WTC11 (cell line): ENCODE measurements around the gene ARFIP1. TPM values are rescaled to one million over a fixed set of nuclear protein-coding genes. Genes with fewer than 3 reads are reported as not detected.

Source experiments
- ATAC-seq: fragments of 200-7000 bp; cut with Tn5 transposase; 2 replicates; pipeline ENCODE4 v1.10.0; 2021; ENCODE audit warnings: mild to moderate bottlenecking, moderate library complexity
- CTCF ChIA-PET: fragments of 300-600 bp; sonication (Branson Sonifier 250); formaldehyde crosslinking; loops from one replicate; lab custom pipeline; 2021; ENCODE audit warnings: antibody characterized with exemption; lab: Charles Lee
- POLR2A ChIA-PET: fragments of 350-600 bp; sonication (Branson Sonifier 250); formaldehyde crosslinking; loops from one replicate; lab custom pipeline; 2021; ENCODE audit warnings: antibody characterized with exemption; lab: Charles Lee
- DNase-seq: peaks from one replicate; pipeline ENCODE4 v3.0.0; 2021; ENCODE audit warnings: low spot score
- H3K27ac Mint-ChIP-seq: 2 replicates; pipeline ENCODE4 v1.8.0; 2021; ENCODE audit warnings: mixed read lengths
- H3K27me3 Mint-ChIP-seq: 2 replicates; pipeline ENCODE4 v1.8.0; 2021; ENCODE audit warnings: low read depth, mild to moderate bottlenecking, moderate library complexity, mixed read lengths
- H3K36me3 Mint-ChIP-seq: 2 replicates; pipeline ENCODE4 v1.8.0; 2021; ENCODE audit warnings: mixed read lengths
- H3K4me1 Mint-ChIP-seq: 2 replicates; pipeline ENCODE4 v1.8.0; 2022; ENCODE audit warnings: mixed read lengths
- H3K4me3 Mint-ChIP-seq: 2 replicates; pipeline ENCODE4 v1.8.0; 2021; ENCODE audit warnings: mild to moderate bottlenecking, moderate library complexity, mixed read lengths
- H3K9me3 Mint-ChIP-seq: 2 replicates; pipeline ENCODE4 v1.8.0; 2021; ENCODE audit warnings: mixed read lengths
- AFF4 ChIP-seq: sonication (generic); formaldehyde crosslinking; IDR thresholded peaks from 2 replicates; pipeline ENCODE4 v1.8.1; 2023; ENCODE audit warnings: mild to moderate bottlenecking, missing genetic modification reagents, borderline replicate concordance
- ATF1 ChIP-seq: sonication (generic); formaldehyde crosslinking; IDR thresholded peaks from 2 replicates; pipeline ENCODE4 v1.8.1; 2023; ENCODE audit warnings: mild to moderate bottlenecking, moderate library complexity, missing genetic modification reagents
- ATF6 ChIP-seq: sonication (generic); formaldehyde crosslinking; IDR thresholded peaks from 2 replicates; pipeline ENCODE4 v1.8.1; 2023; ENCODE audit warnings: mild to moderate bottlenecking, missing genetic modification reagents
- ELF4 ChIP-seq: sonication (generic); formaldehyde crosslinking; IDR thresholded peaks from 2 replicates; pipeline ENCODE4 v1.8.1; 2022; ENCODE audit warnings: low read depth, mild to moderate bottlenecking, moderate library complexity, missing genetic modification reagents
- EMX1 ChIP-seq: fragments of 250-450 bp; sonication (Bioruptor Pico); IDR thresholded peaks from 2 replicates; pipeline ENCODE4 v1.8.0; 2021; ENCODE audit warnings: mild to moderate bottlenecking
- ESRRA ChIP-seq: sonication (generic); formaldehyde crosslinking; IDR thresholded peaks from 2 replicates; pipeline ENCODE4 v1.8.1; 2022; ENCODE audit warnings: mild to moderate bottlenecking, missing genetic modification reagents, borderline replicate concordance
- GABPB1 ChIP-seq: sonication (generic); formaldehyde crosslinking; IDR thresholded peaks from 2 replicates; pipeline ENCODE4 v1.8.1; 2023; ENCODE audit warnings: mild to moderate bottlenecking, missing genetic modification reagents
- IRF2 ChIP-seq: sonication (generic); formaldehyde crosslinking; IDR thresholded peaks from 2 replicates; pipeline ENCODE4 v1.8.0; 2022; ENCODE audit warnings: low read depth, missing genetic modification reagents, borderline replicate concordance
- ZNF263 ChIP-seq: sonication (generic); formaldehyde crosslinking; IDR thresholded peaks from 2 replicates; pipeline ENCODE4 v1.8.1; 2022; ENCODE audit warnings: low read depth, mild to moderate bottlenecking, moderate library complexity, missing genetic modification reagents
- ZNF532 ChIP-seq: fragments of 250-450 bp; sonication (Bioruptor Pico); IDR thresholded peaks from 2 replicates; pipeline ENCODE4 v1.9.0; 2021; ENCODE audit warnings: mild to moderate bottlenecking, borderline replicate concordance
- total RNA-seq: library from RNA; stranded (reverse); gene quantifications from 3 replicates; pipeline ENCODE4 v1.2.3, GENCODE V29; 2021
- TF ChIP-seq, protein P1 (sequence below): fragments of 200-600 bp; IDR thresholded peaks from 2 replicates; pipeline ENCODE4 v1.8.0; 2022; ENCODE audit warnings: antibody characterized with exemption
- TF ChIP-seq, protein P2 (sequence below): sonication (generic); formaldehyde crosslinking; IDR thresholded peaks from 2 replicates; pipeline ENCODE4 v1.8.0; 2022; ENCODE audit warnings: mild to moderate bottlenecking, missing genetic modification reagents

Gene ARFIP1
- total RNA-seq, 1 experiment from 2014 or later: 35.3 TPM

- peaks cover 53% of the 10 kb centered on the region for H3K36me3 Mint-ChIP-seq
Measured at GRCh38 chr4:152961773-152962115, 182.0 kb downstream of the ARFIP1 start.

More at GRCh38 chr4:152961773-152962115, 182.0 kb downstream of the ARFIP1 start:
- no peaks in the 10 kb centered on the region for H3K27me3 Mint-ChIP-seq
- TF ChIP-seq ATF1 (CRISPR knock-in tag) (no peak), ATF6 (CRISPR knock-in tag) (no peak), ZNF532 (CRISPR knock-in tag) (no peak), AFF4 (no peak), IRF2 (CRISPR knock-in tag) (no peak), GABPB1 (CRISPR knock-in tag) (no peak), EMX1 (no peak), ESRRA (no peak), ZNF263 (no peak), ELF4 (CRISPR knock-in tag) (no peak)
- TF ChIP-seq, protein P1, sequence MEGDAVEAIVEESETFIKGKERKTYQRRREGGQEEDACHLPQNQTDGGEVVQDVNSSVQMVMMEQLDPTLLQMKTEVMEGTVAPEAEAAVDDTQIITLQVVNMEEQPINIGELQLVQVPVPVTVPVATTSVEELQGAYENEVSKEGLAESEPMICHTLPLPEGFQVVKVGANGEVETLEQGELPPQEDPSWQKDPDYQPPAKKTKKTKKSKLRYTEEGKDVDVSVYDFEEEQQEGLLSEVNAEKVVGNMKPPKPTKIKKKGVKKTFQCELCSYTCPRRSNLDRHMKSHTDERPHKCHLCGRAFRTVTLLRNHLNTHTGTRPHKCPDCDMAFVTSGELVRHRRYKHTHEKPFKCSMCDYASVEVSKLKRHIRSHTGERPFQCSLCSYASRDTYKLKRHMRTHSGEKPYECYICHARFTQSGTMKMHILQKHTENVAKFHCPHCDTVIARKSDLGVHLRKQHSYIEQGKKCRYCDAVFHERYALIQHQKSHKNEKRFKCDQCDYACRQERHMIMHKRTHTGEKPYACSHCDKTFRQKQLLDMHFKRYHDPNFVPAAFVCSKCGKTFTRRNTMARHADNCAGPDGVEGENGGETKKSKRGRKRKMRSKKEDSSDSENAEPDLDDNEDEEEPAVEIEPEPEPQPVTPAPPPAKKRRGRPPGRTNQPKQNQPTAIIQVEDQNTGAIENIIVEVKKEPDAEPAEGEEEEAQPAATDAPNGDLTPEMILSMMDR: no peak
- TF ChIP-seq, protein P2, sequence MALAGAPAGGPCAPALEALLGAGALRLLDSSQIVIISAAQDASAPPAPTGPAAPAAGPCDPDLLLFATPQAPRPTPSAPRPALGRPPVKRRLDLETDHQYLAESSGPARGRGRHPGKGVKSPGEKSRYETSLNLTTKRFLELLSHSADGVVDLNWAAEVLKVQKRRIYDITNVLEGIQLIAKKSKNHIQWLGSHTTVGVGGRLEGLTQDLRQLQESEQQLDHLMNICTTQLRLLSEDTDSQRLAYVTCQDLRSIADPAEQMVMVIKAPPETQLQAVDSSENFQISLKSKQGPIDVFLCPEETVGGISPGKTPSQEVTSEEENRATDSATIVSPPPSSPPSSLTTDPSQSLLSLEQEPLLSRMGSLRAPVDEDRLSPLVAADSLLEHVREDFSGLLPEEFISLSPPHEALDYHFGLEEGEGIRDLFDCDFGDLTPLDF (CRISPR knock-in tag): no peak
- no peaks in the 10 kb centered on the region for H3K9me3 Mint-ChIP-seq
- ChIA-PET POLR2A (no interaction called here), CTCF (interaction anchor here (0.6 to 1.6 kb wide), 3 partner anchors 122 to 639 kb away, joined by 4 to 6 read pairs (median 6); no protein-coding TSS in a partner anchor)
- peaks cover 42% of the 10 kb centered on the region for H3K4me1 Mint-ChIP-seq
- DNase-seq (no peak), ATAC-seq (no peak)
- H3K4me3 Mint-ChIP-seq: no peak overlapping the region
- H3K27ac Mint-ChIP-seq: no peak overlapping the region

Other genes with a start within 250 kb of the ARFIP1 start
- 20.7 to 23.0 TPM (median 22.2 TPM) in 3 replicates for gene FBXW7, start 243.9 kb upstream of the ARFIP1 start, total RNA-seq
- gene TMEM154, start 100.0 kb upstream of the ARFIP1 start, total RNA-seq: 1.7 to 2.1 TPM (median 1.9 TPM) in 3 replicates
- 1.9 to 2.5 TPM (median 2.0 TPM) in 3 replicates for gene TIGD4, start 224 bp upstream of the ARFIP1 start, total RNA-seq
- 15.5 to 18.1 TPM (median 17.1 TPM) in 3 replicates for gene FHDC1, start 156.4 kb downstream of the ARFIP1 start, total RNA-seq